Hematopoietic multipotent progenitor cell (in vitro differentiated cells): ENCODE measurements around the gene TRIM23. TPM values are rescaled to one million over a fixed set of nuclear protein-coding genes. Genes with fewer than 3 reads are reported as not detected.
A peak's percentile ranks its signal among the peaks of the same experiment; 100 is the strongest.
"Not testable (repeated sequence)": the region's sequence is repeated elsewhere in the genome, so short reads cannot be mapped to it uniquely, and the experiment has no call there.

Experiments
- DNase-seq, 3 donors: peaks; one replicate each; pipeline ENCODE4 v3.0.0-alpha.2; 2011 to 2015; ENCODE audit warnings: low read depth in 2 of 3, low spot score in 2 of 3
- total RNA-seq: library from RNA; depleted of rRNA; stranded (reverse); fragments of >200 nt; gene quantifications from one replicate; pipeline ENCODE4 v1.2.3, GENCODE V29; 2012

The TRIM23 gene
- 10.2 TPM for total RNA-seq

- peak; percentile 84 to 96 (median 94) for DNase-seq
Measured at GRCh38 chr5:65624025-65624570, at the start of gene TRIM23. TRIM23 (minus strand) TSS chr5:65624333; CDS start chr5:65624274, 59 bp downstream.

- DNase-seq: no peak
Measured at GRCh38 chr5:65672796-65673195, 48.7 kb upstream of the TRIM23 start.

- DNase-seq: no peak
Measured at GRCh38 chr5:65668696-65669095, 44.6 kb upstream of the TRIM23 start.

- DNase-seq: no peak
Measured at GRCh38 chr5:65663804-65664521, 39.8 kb upstream of the TRIM23 start.

GRCh38 chr5:65654713-65655112, 30.6 kb upstream of the TRIM23 start:
- no peak for DNase-seq

GRCh38 chr5:65651144-65651543, 27.0 kb upstream of the TRIM23 start:
- DNase-seq: no peak

- no peak for DNase-seq
Measured at GRCh38 chr5:65647941-65648340, 23.8 kb upstream of the TRIM23 start.

- DNase-seq: no peak
Measured at GRCh38 chr5:65646938-65647337, 22.8 kb upstream of the TRIM23 start.

GRCh38 chr5:65640240-65640639, 16.1 kb upstream of the TRIM23 start:
- DNase-seq: no peak

GRCh38 chr5:65630981-65631380, 6.8 kb upstream of the TRIM23 start:
- no peak for DNase-seq

GRCh38 chr5:65625743-65626142, 1.6 kb upstream of the TRIM23 start:
- DNase-seq: peak in 1 of 3 donors; percentile 1

GRCh38 chr5:65624571-65625555, 730 bp upstream of the TRIM23 start, which contains the start of the genes SHLD3 and TRAPPC13:
SHLD3 (plus strand) TSS chr5:65625027; CDS start chr5:65629588, 4,561 bp downstream.
TRAPPC13 (plus strand) TSS chr5:65625027; CDS start chr5:65625061, 34 bp downstream.
- peak; percentile 84 to 94 (median 93) for DNase-seq

- peak in 2 of 3 donors; percentile 0 to 3 for DNase-seq
Measured at GRCh38 chr5:65623482-65623881, 651 bp downstream of the TRIM23 start.

- DNase-seq: not testable (repeated sequence)
Measured at GRCh38 chr5:65621961-65622360, 2.2 kb downstream of the TRIM23 start.

GRCh38 chr5:65620021-65620420, 4.1 kb downstream of the TRIM23 start:
- no peak for DNase-seq

- DNase-seq: no peak
Measured at GRCh38 chr5:65612298-65612907, 11.7 kb downstream of the TRIM23 start.

- no peak for DNase-seq
Measured at GRCh38 chr5:65611524-65611923, 12.6 kb downstream of the TRIM23 start.

GRCh38 chr5:65601761-65602160, 22.4 kb downstream of the TRIM23 start:
- DNase-seq: not testable (repeated sequence)

GRCh38 chr5:65588694-65589093, 35.4 kb downstream of the TRIM23 start:
- DNase-seq: peak in 1 of 3 donors; percentile 6

GRCh38 chr5:65577141-65577540, 47.0 kb downstream of the TRIM23 start:
- no peak for DNase-seq
